ENCODE measurements around the gene GEMIN5. TPM values are rescaled to one million over a fixed set of nuclear protein-coding genes. Genes with fewer than 3 reads are reported as not detected.

The GEMIN5 gene
- total and polyA plus RNA-seq, 2 of the 13 experiments (the other 11 are each of a cell fraction or from before 2014, with no cell fraction given) = 6.6 to 28.6 TPM

DNA sequence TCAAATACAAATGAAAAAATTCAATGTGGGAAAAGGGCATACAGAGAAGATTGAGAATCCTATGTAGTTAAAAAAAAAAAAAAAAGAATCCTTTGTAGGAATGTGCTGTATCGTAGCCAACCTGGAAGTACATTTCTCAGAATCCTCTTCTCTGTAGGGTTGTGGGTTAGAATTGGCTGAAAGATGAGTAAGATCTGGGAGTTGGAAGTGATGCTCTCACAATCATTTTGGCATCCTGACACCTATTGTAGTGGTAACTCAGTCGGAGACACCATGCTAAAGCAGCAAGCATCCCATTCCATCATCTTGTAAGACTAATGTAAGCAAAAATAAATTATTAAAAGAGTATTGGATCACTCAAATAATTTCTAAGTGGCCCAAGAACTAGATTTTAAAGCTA lies 33.5 kb upstream of the GEMIN5 start:
- Histone ChIP-seq H3K4me1 (ENCODE audit: insufficient read depth, low read length) (peaks cover 19% of the 10 kb centered on the region), H3K27me3 (ENCODE audit: control insufficient read depth in 1 of 2, insufficient read depth in 2 of 2, low read length in 2 of 2) (no peaks in the 10 kb centered on the region), H3K9ac (ENCODE audit: insufficient read depth, low read depth, low read length) (no peak overlapping the region), H3K36me3 (replicated peaks in 1 of 2; ENCODE audit: control insufficient read depth in 1 of 2, insufficient read depth in 2 of 2, low read length in 2 of 2) (peaks cover 0 to 15% of the 10 kb centered on the region in 2 experiments; a peak in 4 of 5 replicates), H3K79me2 (ENCODE audit: insufficient read depth, low read length) (no peaks in the 10 kb centered on the region), H3K4me2 (ENCODE audit: low read depth, low read length) (no peak overlapping the region), H3K27ac (ENCODE audit: extremely low read length, insufficient read depth, low read length) (no peak overlapping the region), H3K9me3 (ENCODE audit: low read length) (no peaks in the 10 kb centered on the region), H4K20me1 (ENCODE audit: insufficient read depth, low read length) (no peaks in the 10 kb centered on the region), H3K4me3 (replicated peaks in 1 of 3; ENCODE audit: insufficient read depth in 1 of 3, low read depth in 2 of 3, low read length in 3 of 3) (no peak overlapping the region), H2AFZ (ENCODE audit: low read length) (no peak overlapping the region)
- ChIA-PET CTCF (ENCODE audit: low intra/inter-chr PET ratio, low total read pairs) (interaction anchor here (2.6 to 3.3 kb wide), 2 partner anchors 32 to 56 kb away, joined by 16 to 17 read pairs; no protein-coding TSS in a partner anchor), POLR2A (no interaction called here)
- BruUV-seq (replicated peaks) = no TSS peak
- in situ Hi-C loops (cut with HindIII; ENCODE audit: extremely low pct_ligation_motif_present, low pct_unique_long_range_greater_than_20kb) (loop anchor here (10.0 kb wide), 1 partner anchor 53 kb away; no protein-coding TSS in a partner anchor), intact Hi-C loops (cut with micrococcal nuclease; ENCODE audit: unreplicated experiment) (no loop called here)
- WGBS (ENCODE audit: low lambda C conversion rate) = 94% methylated on average over 2 of the region's 2 CpGs
- FAIRE-seq = no peak
- TF ChIP-seq U2AF2 (IDR thresholded peaks at IDR 0.05; ENCODE audit: low read depth, low read length) (no peak), ZNF460 (CRISPR knock-in tag; IDR thresholded peaks at IDR 0.05; ENCODE audit: borderline replicate concordance) (no peak), HMGA1 (CRISPR knock-in tag; conservative IDR thresholded peaks at IDR 0.05) (no peak), ZNF672 (CRISPR knock-in tag; IDR thresholded peaks at IDR 0.05) (no peak), GATA4 (IDR thresholded peaks at IDR 0.05; ENCODE audit: borderline replicate concordance, low read depth) (no peak), TCF7 (IDR thresholded peaks at IDR 0.05; ENCODE audit: low read depth) (no peak), ATM (IDR thresholded peaks at IDR 0.05; ENCODE audit: borderline replicate concordance) (no peak), ZNF629 (CRISPR knock-in tag; conservative IDR thresholded peaks at IDR 0.05) (no peak), BRCA1 (CRISPR knock-in tag; IDR thresholded peaks at IDR 0.05) (no peak), NFE2L2 (IDR thresholded peaks at IDR 0.05; ENCODE audit: low read length) (no peak), ZNF567 (CRISPR knock-in tag; IDR thresholded peaks at IDR 0.05; ENCODE audit: borderline replicate concordance) (no peak), RELA (CRISPR knock-in tag; IDR thresholded peaks at IDR 0.05) (no peak), FOXC1 (CRISPR knock-in tag; IDR thresholded peaks at IDR 0.05; ENCODE audit: borderline replicate concordance) (no peak), NPAS2 (CRISPR knock-in tag; IDR thresholded peaks at IDR 0.05; ENCODE audit: borderline replicate concordance) (no peak)
- TF ChIP-seq, protein P1, sequence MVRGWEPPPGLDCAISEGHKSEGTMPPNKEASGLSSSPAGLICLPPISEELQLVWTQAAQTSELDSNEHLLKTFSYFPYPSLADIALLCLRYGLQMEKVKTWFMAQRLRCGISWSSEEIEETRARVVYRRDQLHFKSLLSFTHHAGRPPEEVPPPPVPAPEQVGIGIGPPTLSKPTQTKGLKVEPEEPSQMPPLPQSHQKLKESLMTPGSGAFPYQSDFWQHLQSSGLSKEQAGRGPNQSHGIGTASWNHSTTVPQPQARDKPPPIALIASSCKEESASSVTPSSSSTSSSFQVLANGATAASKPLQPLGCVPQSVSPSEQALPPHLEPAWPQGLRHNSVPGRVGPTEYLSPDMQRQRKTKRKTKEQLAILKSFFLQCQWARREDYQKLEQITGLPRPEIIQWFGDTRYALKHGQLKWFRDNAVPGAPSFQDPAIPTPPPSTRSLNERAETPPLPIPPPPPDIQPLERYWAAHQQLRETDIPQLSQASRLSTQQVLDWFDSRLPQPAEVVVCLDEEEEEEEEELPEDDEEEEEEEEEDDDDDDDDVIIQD (CRISPR knock-in tag; IDR thresholded peaks at IDR 0.05; ENCODE audit: low read depth) = no peak
- TF ChIP-seq, protein P2, sequence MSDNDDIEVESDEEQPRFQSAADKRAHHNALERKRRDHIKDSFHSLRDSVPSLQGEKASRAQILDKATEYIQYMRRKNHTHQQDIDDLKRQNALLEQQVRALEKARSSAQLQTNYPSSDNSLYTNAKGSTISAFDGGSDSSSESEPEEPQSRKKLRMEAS (IDR thresholded peaks at IDR 0.05) = no peak
- no peak for ATAC-seq
- DNase-seq (ENCODE audit: low spot score) = no peak

All from HepG2 (cell line).